K562 (cell line): ENCODE measurements around the gene SHTN1. TPM values are rescaled to one million over a fixed set of nuclear protein-coding genes. Genes with fewer than 3 reads are reported as not detected.
A peak's percentile ranks its signal among the peaks of the same experiment; 100 is the strongest.

Experiments
- ATAC-seq: fragments of 200-7000 bp; cut with Tn5 transposase; 3 replicates; pipeline ENCODE4 v1.9.1; 2020; ENCODE audit warnings: moderate library complexity
- BruUV-seq: library from RNA; stranded (reverse); fragments of 400-500 nt; replicated peaks from 2 replicates; lab custom pipeline; 2021; lab: Mats Ljungman, UMichigan
- CTCF ChIA-PET: fragments of 300-600 bp; formaldehyde crosslinking; extraction: SDS; loops from one replicate; lab custom pipeline; 2021; ENCODE audit warnings: low intra/inter-chr PET ratio; lab: Yijun Ruan, JAX
- POLR2A ChIA-PET: fragments of 300-600, 350-650 bp; sonication (Branson Sonifier 250); formaldehyde crosslinking; extraction: SDS; loops from one replicate; lab custom pipeline; 2021; ENCODE audit warnings: antibody characterized with exemption, inconsistent platforms; lab: Yijun Ruan, JAX
- DNase-seq, 4 experiments: peaks; one replicate each; pipeline versions ENCODE4 v3.0.0 to v3.0.0-alpha.2; 2011 to 2018; ENCODE audit warnings: low spot score in 3 of 4, mixed read lengths in 3 of 4; ENCODE audit errors: extremely low read depth in 1 of 4
- FAIRE-seq: peaks from 2 replicates; lab custom pipeline; 2011; peaks lifted over from hg19 to GRCh38; lab: Jason Lieb, UNC
- H2AFZ ChIP-seq: 2 replicates; pipeline ENCODE4 v1.6.0; 2011; ENCODE audit warnings: low read depth, low read length, control low read depth, inconsistent platforms
- H3K27ac ChIP-seq: fragments of 200-600 bp; 3 replicates; pipeline ENCODE4 v1.8.0; 2011; ENCODE audit warnings: low read depth, mild to moderate bottlenecking, control low read depth, inconsistent platforms, low read length, moderate library complexity, mixed read lengths; ENCODE audit errors: extremely low read depth
- H3K27me3 ChIP-seq, 2 experiments: fragments of 300-600 bp in 1 of 2; 2 replicates in 1 of 2; 3 replicates in 1 of 2; pipeline versions ENCODE4 v1.6.0 to v1.8.0; 2011; ENCODE audit warnings: inconsistent platforms in 2 of 2, low read length in 2 of 2, mild to moderate bottlenecking in 1 of 2, mixed read lengths in 1 of 2, moderate library complexity in 1 of 2; ENCODE audit not compliant: control insufficient read depth in 2 of 2, insufficient read depth in 2 of 2
- H3K36me3 ChIP-seq: fragments of 300-600 bp; 3 replicates; pipeline ENCODE4 v1.8.0; 2011; ENCODE audit warnings: mild to moderate bottlenecking, low read length, inconsistent platforms; ENCODE audit not compliant: control insufficient read depth, insufficient read depth
- H3K4me1 ChIP-seq, 2 experiments: fragments of 200-600 bp in 1 of 2; replicated peaks in 1 of 2; 2 replicates in 1 of 2; 3 replicates in 1 of 2; pipeline versions ENCODE4 v1.5.1 to v1.8.0; 2011; ENCODE audit warnings: inconsistent platforms in 2 of 2, low read length in 2 of 2, mild to moderate bottlenecking in 1 of 2, mixed read lengths in 1 of 2, moderate library complexity in 1 of 2; ENCODE audit not compliant: control insufficient read depth in 2 of 2, insufficient read depth in 2 of 2
- H3K4me2 ChIP-seq: 2 replicates; pipeline ENCODE4 v1.6.1; 2011; ENCODE audit warnings: low read length, control low read depth, inconsistent platforms, mixed read lengths; ENCODE audit not compliant: insufficient read depth
- H3K4me3 ChIP-seq: fragments of 200-600 bp; sonication (generic), shearing (Covaris generic); 2 replicates; pipeline ENCODE4 v1.5.1; 2016; ENCODE audit warnings: control low read depth, inconsistent platforms
- H3K79me2 ChIP-seq: fragments of 200-600 bp; 3 replicates; pipeline ENCODE4 v1.8.0; 2011; ENCODE audit warnings: low read length, inconsistent platforms; ENCODE audit not compliant: control insufficient read depth, insufficient read depth
- H3K9ac ChIP-seq, 2 experiments: 2 replicates each; pipeline versions ENCODE4 v1.6.0 to v1.6.1; 2011; ENCODE audit warnings: low read depth in 2 of 2, low read length in 2 of 2, control low read depth in 1 of 2, inconsistent platforms in 1 of 2, mild to moderate bottlenecking in 1 of 2, mixed read lengths in 1 of 2; ENCODE audit not compliant: insufficient read depth in 1 of 2
- H3K9me1 ChIP-seq: one replicate; pipeline ENCODE4 v1.6.0; 2011; ENCODE audit warnings: inconsistent platforms, mild to moderate bottlenecking, low read length, moderate library complexity; ENCODE audit not compliant: control insufficient read depth, insufficient read depth
- H3K9me3 ChIP-seq: replicated peaks from 2 replicates; pipeline ENCODE4 v1.5.1; 2011; ENCODE audit warnings: low read depth, low read length, inconsistent platforms; ENCODE audit not compliant: control insufficient read depth, insufficient read depth
- H4K20me1 ChIP-seq: replicated peaks from 2 replicates; pipeline ENCODE4 v1.6.1; 2011; ENCODE audit warnings: low read length, inconsistent platforms, mixed read lengths; ENCODE audit not compliant: control insufficient read depth, insufficient read depth
- BCOR ChIP-seq: fragments of 450-650 bp; IDR thresholded peaks from 2 replicates; pipeline ENCODE4 v1.6.1; 2016
- RBM25 ChIP-seq: fragments of 200-400 bp; formaldehyde crosslinking; IDR thresholded peaks from 2 replicates; pipeline ENCODE4 v1.6.1; 2018; ENCODE audit warnings: low read length, low read depth, moderate library complexity; ENCODE audit not compliant: severe bottlenecking
- SMARCB1 ChIP-seq: IDR thresholded peaks from 2 replicates; pipeline ENCODE4 v1.6.1; 2011; ENCODE audit warnings: improper control_type of control experiment, low read depth; ENCODE audit not compliant: insufficient read length
- SOX6 ChIP-seq: fragments of 450-650 bp; IDR thresholded peaks from 2 replicates; pipeline ENCODE4 v1.6.1; 2014; ENCODE audit warnings: mild to moderate bottlenecking
- TFAM ChIP-seq: fragments of 250-450 bp; sonication (Bioruptor Pico); conservative IDR thresholded peaks from 2 replicates; pipeline ENCODE4 v1.5.0; 2021; ENCODE audit warnings: mild to moderate bottlenecking, moderate library complexity
- ZFP1 ChIP-seq: fragments of 450-650 bp; formaldehyde crosslinking; IDR thresholded peaks from 2 replicates; pipeline ENCODE4 v1.4.0; 2020; ENCODE audit warnings: mild to moderate bottlenecking, mixed read lengths
- ZFPM2 ChIP-seq: fragments of 250-450 bp; sonication (Bioruptor Pico); IDR thresholded peaks from 2 replicates; pipeline ENCODE4 v1.5.1; 2022; ENCODE audit warnings: mild to moderate bottlenecking
- WGBS: fragments of 100-300 bp; shearing (Covaris generic); methylation state at CpG from one replicate; pipeline ENCODE4 v1.1.6; 2016; ENCODE audit warnings: low coverage, mixed read lengths; ENCODE audit not compliant: insufficient coverage; ENCODE audit errors: missing lambda C conversion rate; 5-methylcytosine and 5-hydroxymethylcytosine counted together
- in situ Hi-C: fragments of 300-500 bp; cut with MboI; formaldehyde crosslinking; loops from 4 replicates; pipeline ENCODE4 v1.15.0; 2018; ENCODE audit warnings: inconsistent platforms, mixed read lengths
- intact Hi-C: fragments of 100-400 bp; cut with micrococcal nuclease; formaldehyde crosslinking; loops from 2 replicates; pipeline ENCODE4 v1.14.2; 2022
- polyA plus RNA-seq, 8 experiments: library from polyadenylated mRNA; depleted of rRNA in 4 of 8; stranded (reverse) in 5 of 8; unstranded in 3 of 8; fragments of >200 nt; fragmentation: Nextera tagmentation in 2 of 8; fragmentation: Illumina TruSeq in 1 of 8; extraction: Ambion mirVana in 2 of 8; extraction: Trizol in 1 of 8; gene quantifications; 2 replicates each; pipeline versions ENCODE4 v1.2.1 to v1.2.3, GENCODE V29; 2011 to 2014; ENCODE audit warnings: inconsistent platforms in 1 of 8, missing spikeins in 1 of 8
- total RNA-seq, 7 experiments: library from RNA; depleted of rRNA in 6 of 7; stranded (reverse); fragments of >200 nt in 6 of 7; fragmentation: Illumina TruSeq in 2 of 7; extraction: Trizol in 2 of 7; gene quantifications; 2 replicates each; pipeline versions ENCODE4 v1.2.1 to v1.2.3, GENCODE V29; 2011 to 2021; ENCODE audit warnings: low replicate concordance in 1 of 7

The SHTN1 gene
- total and polyA plus RNA-seq, 9 of the 15 experiments (the other 6 are each of a cell fraction or from before 2014, with no cell fraction given), result 5.4 to 21.3 (median 13.3) TPM

GRCh38 chr10:116919164-116919563 is 85.8 kb downstream of the SHTN1 start:
- POLR2A ChIA-PET, result no interaction called here
- DNase-seq (no peak), FAIRE-seq (no peak)

GRCh38 chr10:116918583-116918982 is 86.4 kb downstream of the SHTN1 start:
- no peaks in the 10 kb centered on the region for H3K9me3 ChIP-seq
- 88% methylated on average over 2 of the region's 2 CpGs for WGBS
- no peak overlapping the region for H3K27ac ChIP-seq
- no peak overlapping the region for H3K4me3 ChIP-seq
- ChIA-PET CTCF (no interaction called here), POLR2A (no interaction called here)
- no peak for FAIRE-seq
- no peak overlapping the region for H3K4me2 ChIP-seq
- no peak overlapping the region for H3K9ac ChIP-seq
- no peak for DNase-seq
- intact Hi-C loops, result no loop called here
- H3K79me2 ChIP-seq, result no peaks in the 10 kb centered on the region
- no TSS peak for BruUV-seq
- H3K27me3 ChIP-seq, result no peaks in the 10 kb centered on the region
- no peak for TF ChIP-seq TFAM (CRISPR knock-in tag)
- TF ChIP-seq RBM25, result peak; percentile 83
- TF ChIP-seq SOX6, result no peak
- TF ChIP-seq BCOR, result peak; percentile 44; the same call in 1 of the 2 replicates
- in situ Hi-C loops, result no loop called here
- ATAC-seq, result no peak
- H3K36me3 ChIP-seq, result peaks cover 55% of the 10 kb centered on the region; the same call in 2 of the 3 replicates
- no peaks in the 10 kb centered on the region for H4K20me1 ChIP-seq
- H3K4me1 ChIP-seq, result no peaks in the 10 kb centered on the region
- H2AFZ ChIP-seq, result no peak overlapping the region
- no peaks in the 10 kb centered on the region for H3K9me1 ChIP-seq

More at GRCh38 chr10:116919164-116919563, 85.8 kb downstream of the SHTN1 start:
- no peak for ATAC-seq
- BruUV-seq, result no TSS peak
- peaks cover 55% of the 10 kb centered on the region; the same call in 2 of the 3 replicates for H3K36me3 ChIP-seq
- no peaks in the 10 kb centered on the region for H3K27me3 ChIP-seq
- no peaks in the 10 kb centered on the region for H3K4me1 ChIP-seq
- no peaks in the 10 kb centered on the region for H3K9me1 ChIP-seq
- H3K79me2 ChIP-seq, result no peaks in the 10 kb centered on the region
- H3K27ac ChIP-seq, result no peak overlapping the region
- 100% methylated on average over 2 of the region's 2 CpGs for WGBS
- no peak overlapping the region for H2AFZ ChIP-seq
- in situ Hi-C loops, result no loop called here
- no peak overlapping the region for H3K9ac ChIP-seq
- H3K4me3 ChIP-seq, result no peak overlapping the region
- intact Hi-C loops, result no loop called here
- CTCF ChIA-PET, result no interaction called here
- no peak overlapping the region for H3K4me2 ChIP-seq
- no peaks in the 10 kb centered on the region for H3K9me3 ChIP-seq
- TF ChIP-seq ZFPM2 (CRISPR knock-in tag) (no peak), SMARCB1 (no peak), ZFP1 (CRISPR knock-in tag) (no peak)
- no peaks in the 10 kb centered on the region for H4K20me1 ChIP-seq
